ENCODE data around the gene PDGFRA. TPM values are rescaled to one million over a fixed set of nuclear protein-coding genes. Genes with fewer than 3 reads are reported as not detected.

The PDGFRA gene
- total RNA-seq, 2 experiments from 2014 or later: not detected

DNA sequence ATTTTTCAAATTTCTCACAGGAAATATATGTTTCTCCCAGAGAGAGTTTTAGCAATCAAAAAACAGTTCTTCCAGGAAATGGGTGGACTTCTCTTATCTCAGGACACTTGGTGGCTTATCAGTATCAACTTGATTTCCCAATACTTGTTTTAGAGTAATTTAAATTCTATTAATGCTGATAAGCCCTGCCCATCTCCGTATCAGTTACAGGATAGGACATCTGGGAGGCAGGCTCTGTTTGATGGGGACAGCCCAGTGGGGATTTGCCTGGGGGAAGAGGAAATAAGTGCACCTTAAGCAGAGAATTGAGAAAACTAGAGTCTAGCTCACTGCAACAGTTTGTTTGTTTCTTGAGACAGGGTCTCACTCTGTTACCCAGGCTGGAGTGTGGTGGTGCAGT, 43.2 kb upstream of the PDGFRA start:
- H3K36me3 Mint-ChIP-seq (ENCODE audit: low read depth): no peaks in the 10 kb centered on the region
- H3K9me3 ChIP-seq (ENCODE audit: control insufficient read depth in 1 of 2, insufficient read depth in 1 of 2, low read length in 2 of 2): no peaks in the 10 kb centered on the region
- no peaks in the 10 kb centered on the region for H3K9me3 Mint-ChIP-seq
- ChIA-PET POLR2A (no interaction called here), CTCF (no interaction called here)
- H3K27ac ChIP-seq (ENCODE audit: low read depth in 1 of 2, low read length in 2 of 2): no peak overlapping the region
- ATAC-seq (ENCODE audit: poor library complexity) (no peak), DNase-seq (no peak)
- no peak overlapping the region for H3K27ac Mint-ChIP-seq
- H3K27me3 ChIP-seq (ENCODE audit: control insufficient read depth in 1 of 2, insufficient read depth in 2 of 2, low read length in 2 of 2): peaks cover 0 to 5% of the 10 kb centered on the region in 2 experiments
- TF ChIP-seq, protein P1, sequence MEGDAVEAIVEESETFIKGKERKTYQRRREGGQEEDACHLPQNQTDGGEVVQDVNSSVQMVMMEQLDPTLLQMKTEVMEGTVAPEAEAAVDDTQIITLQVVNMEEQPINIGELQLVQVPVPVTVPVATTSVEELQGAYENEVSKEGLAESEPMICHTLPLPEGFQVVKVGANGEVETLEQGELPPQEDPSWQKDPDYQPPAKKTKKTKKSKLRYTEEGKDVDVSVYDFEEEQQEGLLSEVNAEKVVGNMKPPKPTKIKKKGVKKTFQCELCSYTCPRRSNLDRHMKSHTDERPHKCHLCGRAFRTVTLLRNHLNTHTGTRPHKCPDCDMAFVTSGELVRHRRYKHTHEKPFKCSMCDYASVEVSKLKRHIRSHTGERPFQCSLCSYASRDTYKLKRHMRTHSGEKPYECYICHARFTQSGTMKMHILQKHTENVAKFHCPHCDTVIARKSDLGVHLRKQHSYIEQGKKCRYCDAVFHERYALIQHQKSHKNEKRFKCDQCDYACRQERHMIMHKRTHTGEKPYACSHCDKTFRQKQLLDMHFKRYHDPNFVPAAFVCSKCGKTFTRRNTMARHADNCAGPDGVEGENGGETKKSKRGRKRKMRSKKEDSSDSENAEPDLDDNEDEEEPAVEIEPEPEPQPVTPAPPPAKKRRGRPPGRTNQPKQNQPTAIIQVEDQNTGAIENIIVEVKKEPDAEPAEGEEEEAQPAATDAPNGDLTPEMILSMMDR (IDR thresholded peaks at IDR 0.05): no peak
- no peak overlapping the region for H3K4me3 Mint-ChIP-seq
- H3K4me1 ChIP-seq (ENCODE audit: insufficient read depth, low read length): no peaks in the 10 kb centered on the region
- H3K36me3 ChIP-seq (ENCODE audit: insufficient read depth, low read length): no peaks in the 10 kb centered on the region
- H3K4me1 Mint-ChIP-seq (ENCODE audit: low read depth): no peaks in the 10 kb centered on the region
- no peak overlapping the region for H3K4me3 ChIP-seq (ENCODE audit: low read length)
- intact Hi-C loops (cut with DNase I, micrococcal nuclease): no loop called here
- peaks cover 9% of the 10 kb centered on the region for H3K27me3 Mint-ChIP-seq

DNA sequence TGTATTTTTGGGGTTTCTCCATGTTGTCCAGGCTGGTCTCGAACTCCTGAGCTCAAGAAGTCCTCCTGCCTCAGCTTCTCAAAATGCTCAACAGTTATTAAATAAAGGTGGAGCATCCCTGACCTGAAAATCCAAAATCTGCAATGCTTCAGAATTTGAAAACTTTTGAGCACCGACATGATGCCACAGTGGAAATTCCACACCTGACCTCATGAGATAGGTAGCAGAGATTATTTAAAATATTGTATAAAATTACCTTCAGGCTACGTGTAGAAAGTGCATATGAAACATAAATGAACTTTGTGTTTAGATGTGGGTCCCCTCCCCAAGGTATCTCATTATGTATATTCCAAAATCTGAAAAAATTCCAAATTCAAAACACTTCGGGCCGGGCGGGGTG, 42.7 kb upstream of the PDGFRA start:
- TF ChIP-seq, protein P1 (IDR thresholded peaks at IDR 0.05): no peak
- intact Hi-C loops (cut with DNase I, micrococcal nuclease): no loop called here

DNA sequence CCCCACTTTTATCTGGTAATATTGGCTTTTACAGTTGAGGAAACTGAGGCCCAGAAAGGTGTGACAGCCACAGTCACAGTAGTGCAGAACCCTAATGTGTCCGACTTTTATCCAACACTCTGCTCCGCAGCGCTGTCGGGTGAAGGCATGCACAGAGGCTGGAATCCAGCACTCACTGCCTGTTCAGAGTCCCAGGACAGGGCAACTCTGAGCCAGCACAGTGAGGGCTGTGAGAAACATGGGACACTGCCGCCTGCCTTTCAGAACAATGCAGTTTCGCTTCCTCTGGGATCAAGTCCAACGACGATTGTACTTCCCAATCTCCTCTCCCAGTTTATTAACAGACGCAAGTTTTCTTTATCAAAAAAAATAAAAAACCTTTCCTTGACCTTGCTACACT, 41.9 kb upstream of the PDGFRA start:
- peaks cover 0 to 5% of the 10 kb centered on the region in 2 experiments for H3K27me3 ChIP-seq (ENCODE audit: control insufficient read depth in 1 of 2, insufficient read depth in 2 of 2, low read length in 2 of 2)
- ATAC-seq (ENCODE audit: poor library complexity) (no peak), DNase-seq (no peak)
- Mint-ChIP-seq H3K27me3 (peaks cover 9% of the 10 kb centered on the region), H3K9me3 (no peaks in the 10 kb centered on the region), H3K27ac (no peak overlapping the region), H3K4me3 (no peak overlapping the region), H3K4me1 (ENCODE audit: low read depth) (no peaks in the 10 kb centered on the region), H3K36me3 (ENCODE audit: low read depth) (no peaks in the 10 kb centered on the region)
- no peak overlapping the region for H3K4me3 ChIP-seq (ENCODE audit: low read length)
- no peaks in the 10 kb centered on the region for H3K36me3 ChIP-seq (ENCODE audit: insufficient read depth, low read length)
- CTCF ChIA-PET: no interaction called here
- TF ChIP-seq, protein P1 (IDR thresholded peaks at IDR 0.05): no peak
- POLR2A ChIA-PET: no interaction called here
- no peak overlapping the region for H3K27ac ChIP-seq (ENCODE audit: low read depth in 1 of 2, low read length in 2 of 2)
- H3K9me3 ChIP-seq (ENCODE audit: control insufficient read depth in 1 of 2, insufficient read depth in 1 of 2, low read length in 2 of 2): no peaks in the 10 kb centered on the region
- H3K4me1 ChIP-seq (ENCODE audit: insufficient read depth, low read length): no peaks in the 10 kb centered on the region
- intact Hi-C loops (cut with DNase I, micrococcal nuclease): no loop called here

More for the DNA sequence above, 42.7 kb upstream of the PDGFRA start:
- ChIA-PET POLR2A (no interaction called here), CTCF (no interaction called here)
- Mint-ChIP-seq H3K27ac (no peak overlapping the region), H3K36me3 (ENCODE audit: low read depth) (no peaks in the 10 kb centered on the region), H3K4me3 (no peak overlapping the region), H3K27me3 (peaks cover 9% of the 10 kb centered on the region), H3K9me3 (no peaks in the 10 kb centered on the region), H3K4me1 (ENCODE audit: low read depth) (no peaks in the 10 kb centered on the region)
- Histone ChIP-seq H3K36me3 (ENCODE audit: insufficient read depth, low read length) (no peaks in the 10 kb centered on the region), H3K4me1 (ENCODE audit: insufficient read depth, low read length) (no peaks in the 10 kb centered on the region), H3K27ac (ENCODE audit: low read depth in 1 of 2, low read length in 2 of 2) (no peak overlapping the region), H3K27me3 (ENCODE audit: control insufficient read depth in 1 of 2, insufficient read depth in 2 of 2, low read length in 2 of 2) (peaks cover 0 to 5% of the 10 kb centered on the region in 2 experiments), H3K4me3 (ENCODE audit: low read length) (no peak overlapping the region), H3K9me3 (ENCODE audit: control insufficient read depth in 1 of 2, insufficient read depth in 1 of 2, low read length in 2 of 2) (no peaks in the 10 kb centered on the region)
- DNase-seq (no peak), ATAC-seq (ENCODE audit: poor library complexity) (no peak)

Data from CD4-positive, alpha-beta T cell (primary cell).